Measurements from ENCODE around the gene CORIN.
"Not testable (repeated sequence)": the region's sequence is repeated elsewhere in the genome, so short reads cannot be mapped to it uniquely, and the experiment has no call there.

Gene CORIN

GRCh38 chr4:47763279-47763678, 74.6 kb downstream of the CORIN start:
- DNase-seq, result no peak

GRCh38 chr4:47762376-47763266, 75.2 kb downstream of the CORIN start:
- no peak for DNase-seq

- DNase-seq, result not testable (repeated sequence)
Measured at GRCh38 chr4:47753316-47753715, 84.6 kb downstream of the CORIN start.

- no peak for DNase-seq
Measured at GRCh38 chr4:47752214-47752613, 85.7 kb downstream of the CORIN start.

GRCh38 chr4:47750788-47751187, 87.1 kb downstream of the CORIN start:
- no peak for DNase-seq

GRCh38 chr4:47749858-47750257, 88.0 kb downstream of the CORIN start:
- no peak for DNase-seq

- DNase-seq, result no peak
Measured at GRCh38 chr4:47749060-47749459, 88.8 kb downstream of the CORIN start.

- no peak for DNase-seq
Measured at GRCh38 chr4:47747846-47748494, 89.9 kb downstream of the CORIN start.

GRCh38 chr4:47747211-47747610, 90.7 kb downstream of the CORIN start:
- no peak for DNase-seq

- DNase-seq, result no peak
Measured at GRCh38 chr4:47746122-47746521, 91.7 kb downstream of the CORIN start.

- DNase-seq, result no peak
Measured at GRCh38 chr4:47744843-47745382, 93.0 kb downstream of the CORIN start.

- DNase-seq, result no peak
Measured at GRCh38 chr4:47744253-47744652, 93.6 kb downstream of the CORIN start.

GRCh38 chr4:47741200-47741599, 96.7 kb downstream of the CORIN start:
- DNase-seq, result no peak

- no peak for DNase-seq
Measured at GRCh38 chr4:47737326-47737725, 100.5 kb downstream of the CORIN start.

- no peak for DNase-seq
Measured at GRCh38 chr4:47736555-47736954, 101.3 kb downstream of the CORIN start.

GRCh38 chr4:47736146-47736545, 101.7 kb downstream of the CORIN start:
- no peak for DNase-seq

GRCh38 chr4:47733302-47734175, 104.3 kb downstream of the CORIN start:
- no peak for DNase-seq

- no peak for DNase-seq
Measured at GRCh38 chr4:47731182-47731581, 106.7 kb downstream of the CORIN start.

- DNase-seq, result no peak
Measured at GRCh38 chr4:47729131-47729680, 108.7 kb downstream of the CORIN start.

- DNase-seq, result no peak
Measured at GRCh38 chr4:47721892-47722575, 115.8 kb downstream of the CORIN start.

GRCh38 chr4:47721485-47721884, 116.4 kb downstream of the CORIN start:
- DNase-seq, result no peak

GRCh38 chr4:47720787-47721186, 117.1 kb downstream of the CORIN start:
- no peak for DNase-seq
